HEK293 (cell line): ENCODE measurements around the gene DHPS.

Experiments used
- PRDM1 ChIP-seq: fragments of 450-650 bp; formaldehyde crosslinking; IDR thresholded peaks from 2 replicates; pipeline ENCODE4; 2016; ENCODE audit warnings: missing biosample characterization, missing genetic modification characterization
- REPIN1 ChIP-seq: fragments of 450-650 bp; formaldehyde crosslinking; IDR thresholded peaks from 2 replicates; pipeline ENCODE4 v1.5.1; 2017; ENCODE audit warnings: missing biosample characterization, missing genetic modification characterization, low read depth
- TCF7L2 ChIP-seq: IDR thresholded peaks from 2 replicates; pipeline ENCODE4 v1.6.1; 2011; ENCODE audit warnings: low read depth, mild to moderate bottlenecking, inconsistent platforms, low read length, moderate library complexity, borderline replicate concordance
- ZNF175 ChIP-seq: fragments of 450-650 bp; formaldehyde crosslinking; IDR thresholded peaks from 2 replicates; pipeline ENCODE4 v1.5.1; 2016; ENCODE audit warnings: missing biosample characterization, missing genetic modification characterization
- ZNF830 ChIP-seq: fragments of 450-650 bp; IDR thresholded peaks from 2 replicates; pipeline ENCODE4 v1.5.0; 2018; ENCODE audit warnings: missing biosample characterization, missing genetic modification characterization, low read depth, mild to moderate bottlenecking, moderate library complexity
- ZNF843 ChIP-seq: fragments of 450-650 bp; formaldehyde crosslinking; IDR thresholded peaks from 2 replicates; pipeline ENCODE4 v1.5.1; 2016; ENCODE audit warnings: missing biosample characterization, missing genetic modification characterization
- TF ChIP-seq, protein P1 (sequence below): fragments of 450-650 bp; formaldehyde crosslinking; IDR thresholded peaks from 2 replicates; pipeline ENCODE4 v1.5.1; 2016; ENCODE audit warnings: missing biosample characterization, missing genetic modification characterization, borderline replicate concordance
- TF ChIP-seq, protein P2 (sequence below): fragments of 450-650 bp; formaldehyde crosslinking; IDR thresholded peaks from 2 replicates; pipeline ENCODE4 v1.5.1; 2016; ENCODE audit warnings: missing biosample characterization, missing genetic modification characterization

DNA sequence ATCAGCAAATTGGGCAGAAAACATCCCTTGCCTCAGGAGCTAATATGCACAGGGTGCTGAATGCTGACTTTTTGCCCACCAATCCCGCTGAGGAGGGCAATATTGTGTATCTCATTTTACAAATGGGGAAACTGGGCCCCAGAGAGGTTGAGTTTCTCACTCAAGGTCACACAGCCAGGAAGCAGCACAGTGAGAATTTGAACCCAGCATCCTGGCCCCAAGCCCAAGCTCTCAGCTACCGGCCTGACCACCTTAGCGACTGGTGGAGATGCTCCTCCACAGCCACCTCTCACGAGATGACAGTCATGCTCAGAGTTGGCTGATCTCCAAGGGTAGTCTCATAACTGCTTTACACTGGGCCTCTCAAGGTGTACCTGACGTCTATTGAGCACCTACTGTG lies 11.3 kb upstream of the DHPS start:
- TF ChIP-seq PRDM1 (tag by site-specific recombination) (no peak), ZNF830 (tag by site-specific recombination) (no peak), TCF7L2 (no peak), REPIN1 (tag by site-specific recombination) (no peak), ZNF175 (tag by site-specific recombination) (no peak), ZNF843 (tag by site-specific recombination) (no peak)
- TF ChIP-seq, protein P1, sequence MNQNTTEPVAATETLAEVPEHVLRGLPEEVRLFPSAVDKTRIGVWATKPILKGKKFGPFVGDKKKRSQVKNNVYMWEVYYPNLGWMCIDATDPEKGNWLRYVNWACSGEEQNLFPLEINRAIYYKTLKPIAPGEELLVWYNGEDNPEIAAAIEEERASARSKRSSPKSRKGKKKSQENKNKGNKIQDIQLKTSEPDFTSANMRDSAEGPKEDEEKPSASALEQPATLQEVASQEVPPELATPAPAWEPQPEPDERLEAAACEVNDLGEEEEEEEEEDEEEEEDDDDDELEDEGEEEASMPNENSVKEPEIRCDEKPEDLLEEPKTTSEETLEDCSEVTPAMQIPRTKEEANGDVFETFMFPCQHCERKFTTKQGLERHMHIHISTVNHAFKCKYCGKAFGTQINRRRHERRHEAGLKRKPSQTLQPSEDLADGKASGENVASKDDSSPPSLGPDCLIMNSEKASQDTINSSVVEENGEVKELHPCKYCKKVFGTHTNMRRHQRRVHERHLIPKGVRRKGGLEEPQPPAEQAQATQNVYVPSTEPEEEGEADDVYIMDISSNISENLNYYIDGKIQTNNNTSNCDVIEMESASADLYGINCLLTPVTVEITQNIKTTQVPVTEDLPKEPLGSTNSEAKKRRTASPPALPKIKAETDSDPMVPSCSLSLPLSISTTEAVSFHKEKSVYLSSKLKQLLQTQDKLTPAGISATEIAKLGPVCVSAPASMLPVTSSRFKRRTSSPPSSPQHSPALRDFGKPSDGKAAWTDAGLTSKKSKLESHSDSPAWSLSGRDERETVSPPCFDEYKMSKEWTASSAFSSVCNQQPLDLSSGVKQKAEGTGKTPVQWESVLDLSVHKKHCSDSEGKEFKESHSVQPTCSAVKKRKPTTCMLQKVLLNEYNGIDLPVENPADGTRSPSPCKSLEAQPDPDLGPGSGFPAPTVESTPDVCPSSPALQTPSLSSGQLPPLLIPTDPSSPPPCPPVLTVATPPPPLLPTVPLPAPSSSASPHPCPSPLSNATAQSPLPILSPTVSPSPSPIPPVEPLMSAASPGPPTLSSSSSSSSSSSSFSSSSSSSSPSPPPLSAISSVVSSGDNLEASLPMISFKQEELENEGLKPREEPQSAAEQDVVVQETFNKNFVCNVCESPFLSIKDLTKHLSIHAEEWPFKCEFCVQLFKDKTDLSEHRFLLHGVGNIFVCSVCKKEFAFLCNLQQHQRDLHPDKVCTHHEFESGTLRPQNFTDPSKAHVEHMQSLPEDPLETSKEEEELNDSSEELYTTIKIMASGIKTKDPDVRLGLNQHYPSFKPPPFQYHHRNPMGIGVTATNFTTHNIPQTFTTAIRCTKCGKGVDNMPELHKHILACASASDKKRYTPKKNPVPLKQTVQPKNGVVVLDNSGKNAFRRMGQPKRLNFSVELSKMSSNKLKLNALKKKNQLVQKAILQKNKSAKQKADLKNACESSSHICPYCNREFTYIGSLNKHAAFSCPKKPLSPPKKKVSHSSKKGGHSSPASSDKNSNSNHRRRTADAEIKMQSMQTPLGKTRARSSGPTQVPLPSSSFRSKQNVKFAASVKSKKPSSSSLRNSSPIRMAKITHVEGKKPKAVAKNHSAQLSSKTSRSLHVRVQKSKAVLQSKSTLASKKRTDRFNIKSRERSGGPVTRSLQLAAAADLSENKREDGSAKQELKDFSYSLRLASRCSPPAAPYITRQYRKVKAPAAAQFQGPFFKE (tag by site-specific recombination) = no peak
- TF ChIP-seq, protein P2, sequence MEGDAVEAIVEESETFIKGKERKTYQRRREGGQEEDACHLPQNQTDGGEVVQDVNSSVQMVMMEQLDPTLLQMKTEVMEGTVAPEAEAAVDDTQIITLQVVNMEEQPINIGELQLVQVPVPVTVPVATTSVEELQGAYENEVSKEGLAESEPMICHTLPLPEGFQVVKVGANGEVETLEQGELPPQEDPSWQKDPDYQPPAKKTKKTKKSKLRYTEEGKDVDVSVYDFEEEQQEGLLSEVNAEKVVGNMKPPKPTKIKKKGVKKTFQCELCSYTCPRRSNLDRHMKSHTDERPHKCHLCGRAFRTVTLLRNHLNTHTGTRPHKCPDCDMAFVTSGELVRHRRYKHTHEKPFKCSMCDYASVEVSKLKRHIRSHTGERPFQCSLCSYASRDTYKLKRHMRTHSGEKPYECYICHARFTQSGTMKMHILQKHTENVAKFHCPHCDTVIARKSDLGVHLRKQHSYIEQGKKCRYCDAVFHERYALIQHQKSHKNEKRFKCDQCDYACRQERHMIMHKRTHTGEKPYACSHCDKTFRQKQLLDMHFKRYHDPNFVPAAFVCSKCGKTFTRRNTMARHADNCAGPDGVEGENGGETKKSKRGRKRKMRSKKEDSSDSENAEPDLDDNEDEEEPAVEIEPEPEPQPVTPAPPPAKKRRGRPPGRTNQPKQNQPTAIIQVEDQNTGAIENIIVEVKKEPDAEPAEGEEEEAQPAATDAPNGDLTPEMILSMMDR (tag by site-specific recombination) = no peak
